ENCODE results near the gene NRXN3.
A peak's percentile ranks its signal among the peaks of the same experiment; 100 is the strongest.

The NRXN3 gene

DNA sequence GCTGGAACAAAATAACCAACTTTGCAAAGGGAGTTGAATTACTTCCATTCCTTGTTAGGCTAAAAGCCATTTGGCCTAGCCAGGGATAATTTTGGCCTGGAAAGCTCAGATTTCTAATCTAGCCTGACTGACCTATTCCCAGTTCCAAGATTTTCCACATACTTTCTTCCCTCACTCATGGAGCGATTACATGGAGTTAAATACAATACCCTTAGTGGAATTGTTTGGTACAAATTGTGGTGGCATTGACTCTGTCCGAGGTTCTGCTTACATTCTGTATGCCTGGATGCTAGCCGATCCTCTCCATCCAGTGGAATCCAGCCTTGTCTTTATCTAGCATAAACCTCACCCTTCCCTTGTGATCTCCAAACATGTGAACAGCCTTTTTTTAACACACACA, 1076.0 kb downstream of the NRXN3 start:
- no peak for DNase-seq (ENCODE audit: low spot score)

DNA sequence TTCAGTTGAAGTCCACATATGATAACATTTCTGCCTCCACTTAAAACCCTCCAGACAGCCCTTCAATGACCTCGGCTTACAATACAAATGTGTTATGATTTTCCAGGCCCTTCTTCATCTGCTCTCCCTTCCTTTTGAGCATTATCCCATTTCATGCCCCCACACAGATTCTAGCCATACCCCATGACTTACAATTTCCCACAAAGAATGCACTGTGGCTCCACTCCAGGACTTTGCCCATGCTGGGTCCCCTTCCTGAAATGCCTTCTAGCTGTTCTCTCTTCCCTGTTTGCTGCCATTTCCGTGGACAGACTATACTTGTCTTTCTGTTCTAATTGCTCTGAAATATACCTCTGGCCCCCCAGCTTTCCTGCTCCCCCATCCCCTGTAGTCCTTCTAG, 1078.0 kb downstream of the NRXN3 start:
- DNase-seq (ENCODE audit: low spot score) = no peak

DNA sequence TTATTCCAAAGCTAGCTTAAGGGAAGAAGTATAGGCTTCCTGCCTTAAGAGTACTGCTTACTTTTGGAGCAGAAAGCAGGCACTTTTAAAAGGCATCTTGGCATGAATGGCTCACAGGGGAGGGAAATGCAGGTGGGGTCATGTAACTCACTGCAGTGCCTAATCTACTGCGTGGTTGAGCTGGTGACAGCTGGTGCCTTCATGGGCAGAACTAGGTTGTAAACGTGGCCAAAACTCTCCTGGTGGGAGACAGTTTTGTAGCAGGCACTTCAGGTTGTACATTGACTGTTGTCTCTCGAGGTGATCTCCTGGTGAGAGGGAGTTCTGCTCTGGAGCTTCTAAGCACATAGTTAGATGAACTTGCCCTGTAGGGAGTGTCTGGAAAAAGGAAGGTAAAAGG, 1078.6 kb downstream of the NRXN3 start:
- no peak for DNase-seq (ENCODE audit: low spot score)

DNA sequence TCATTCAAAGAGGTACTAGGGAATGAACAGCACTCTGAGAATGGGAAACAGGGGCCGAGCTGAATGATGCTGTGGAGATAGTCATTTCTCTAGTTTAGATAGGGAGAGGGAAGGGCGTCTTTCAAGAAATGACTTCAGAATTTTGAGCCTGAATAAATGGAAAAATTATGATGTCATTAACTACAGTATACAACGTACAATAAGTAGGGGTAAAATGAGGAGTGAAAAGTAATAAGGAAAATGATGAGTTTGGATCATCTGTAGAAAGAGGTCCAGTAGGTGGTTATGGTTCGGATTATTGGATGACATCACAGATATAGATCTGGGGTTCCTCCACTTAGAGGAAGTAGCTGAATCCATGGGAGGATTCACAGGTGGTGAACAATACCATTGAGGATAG, 1081.1 kb downstream of the NRXN3 start:
- DNase-seq (ENCODE audit: low spot score) = no peak

DNA sequence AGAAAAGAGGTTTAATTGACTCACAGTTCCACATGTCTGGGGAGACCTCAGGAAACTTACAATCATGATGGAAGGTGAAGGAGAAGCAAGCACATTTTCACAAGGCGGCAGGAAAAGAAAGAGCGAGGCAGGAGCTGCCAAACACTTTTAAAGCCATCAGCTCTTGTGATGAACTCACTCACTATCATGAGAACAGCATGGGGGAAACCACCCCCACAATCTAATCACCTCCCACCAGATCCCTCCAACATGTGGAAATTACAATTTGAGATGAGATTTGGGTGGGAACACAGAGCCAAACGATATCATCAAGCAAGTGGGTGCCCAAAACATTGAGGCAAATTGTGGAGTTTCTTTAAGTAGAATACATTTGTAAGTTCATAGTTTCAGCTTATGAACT, 1083.4 kb downstream of the NRXN3 start:
- DNase-seq (ENCODE audit: low spot score) = no peak

DNA sequence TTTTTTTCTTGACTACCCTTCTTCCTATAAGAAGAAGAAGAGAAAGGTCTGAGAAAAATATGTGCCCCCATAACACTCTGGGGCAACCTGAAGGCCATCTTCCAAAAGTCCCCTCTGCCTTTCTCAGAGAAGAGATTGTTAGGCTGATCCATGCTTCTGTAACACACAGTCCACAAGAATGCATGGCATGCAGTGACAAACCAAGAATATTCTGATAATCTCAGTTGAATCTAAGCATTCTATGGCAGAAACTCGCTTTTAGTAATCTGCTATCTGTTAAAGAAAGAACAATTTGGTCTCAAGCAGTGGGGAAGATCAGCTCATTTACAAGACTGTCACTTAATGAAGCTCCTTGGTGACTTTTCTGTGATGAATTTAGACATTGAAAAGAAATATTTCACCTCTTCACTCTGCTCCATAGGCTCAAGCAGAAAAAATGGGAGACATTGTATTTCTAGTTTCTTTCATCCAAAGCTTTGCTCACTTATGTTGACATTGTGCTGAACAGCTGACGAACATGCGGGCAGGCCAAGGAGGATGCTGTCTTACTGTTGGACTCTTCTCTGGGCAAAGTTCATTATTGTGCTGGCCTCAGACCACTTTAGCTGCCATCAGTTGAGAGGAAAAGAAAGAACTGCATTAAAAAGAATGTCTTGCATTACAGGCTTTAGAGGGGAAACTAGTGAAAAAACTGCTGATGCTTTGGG, 1084.0 kb downstream of the NRXN3 start:
- no peak for DNase-seq (ENCODE audit: low spot score)

DNA sequence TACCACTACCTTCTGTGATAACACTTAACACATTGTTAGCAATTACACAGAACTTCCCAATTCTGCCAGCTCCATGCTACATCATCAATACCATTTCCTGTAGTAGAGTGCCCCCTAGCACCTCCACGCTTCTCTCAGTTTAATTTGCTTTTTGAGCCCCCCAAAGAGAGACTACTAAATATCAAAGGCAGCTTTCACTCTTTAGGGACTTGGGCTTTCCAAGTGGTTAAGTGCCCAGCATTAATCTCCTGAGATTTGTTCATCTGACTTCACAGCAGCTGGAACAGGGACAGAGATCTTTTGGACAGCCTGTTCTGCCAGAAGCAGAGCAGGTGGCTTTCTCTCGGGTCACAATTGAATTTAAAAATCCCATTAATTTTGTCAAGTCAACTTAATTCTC, 1086.2 kb downstream of the NRXN3 start:
- no peak for DNase-seq (ENCODE audit: low spot score)

DNA sequence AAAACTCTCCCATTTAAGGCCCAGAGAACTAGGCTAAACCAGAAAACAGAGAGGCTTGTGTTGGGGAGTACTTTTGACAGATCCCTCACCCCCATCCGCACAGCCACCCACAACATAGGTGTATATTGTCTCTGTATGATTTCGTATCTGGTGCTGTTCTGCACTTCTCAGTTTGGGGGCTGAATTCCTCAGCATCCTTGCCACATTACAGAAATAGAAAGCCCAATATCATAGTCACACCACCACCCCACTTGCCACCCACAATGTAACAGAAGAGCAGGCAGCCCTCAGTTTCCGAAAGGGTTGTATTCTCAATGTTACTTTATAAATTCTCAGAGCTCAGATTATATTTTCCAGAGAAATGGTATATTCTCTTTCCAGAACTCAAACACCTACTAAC, 1090.2 kb downstream of the NRXN3 start:
- DNase-seq (ENCODE audit: low spot score) = no peak

DNA sequence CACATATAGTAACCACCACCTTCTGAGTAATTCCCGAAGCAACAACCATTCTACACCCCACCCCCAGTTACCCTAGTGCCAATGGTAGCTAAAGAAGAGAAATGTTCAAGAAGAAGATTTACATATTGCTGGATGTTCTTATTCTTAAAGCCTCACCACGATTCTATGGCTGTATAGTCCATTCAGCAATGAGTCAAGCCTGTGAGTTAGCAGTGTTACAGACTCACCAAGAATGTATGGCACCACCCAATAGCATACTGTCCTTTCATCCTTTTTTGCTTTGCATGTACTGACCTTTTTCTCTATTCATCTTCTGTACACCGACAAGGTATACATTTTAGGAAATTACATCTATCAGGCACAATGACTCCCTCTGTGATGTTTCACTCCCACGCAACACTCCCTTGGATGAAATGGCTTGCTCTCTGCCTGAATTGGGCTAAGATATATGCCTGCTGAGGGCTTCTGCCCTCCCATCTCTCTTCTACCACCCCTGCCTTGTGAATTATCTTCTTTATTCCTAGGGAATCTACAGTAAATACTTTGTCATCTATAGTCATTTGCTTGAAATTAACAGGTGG, 1095.3 kb downstream of the NRXN3 start:
- no peak for DNase-seq (ENCODE audit: low spot score)

DNA sequence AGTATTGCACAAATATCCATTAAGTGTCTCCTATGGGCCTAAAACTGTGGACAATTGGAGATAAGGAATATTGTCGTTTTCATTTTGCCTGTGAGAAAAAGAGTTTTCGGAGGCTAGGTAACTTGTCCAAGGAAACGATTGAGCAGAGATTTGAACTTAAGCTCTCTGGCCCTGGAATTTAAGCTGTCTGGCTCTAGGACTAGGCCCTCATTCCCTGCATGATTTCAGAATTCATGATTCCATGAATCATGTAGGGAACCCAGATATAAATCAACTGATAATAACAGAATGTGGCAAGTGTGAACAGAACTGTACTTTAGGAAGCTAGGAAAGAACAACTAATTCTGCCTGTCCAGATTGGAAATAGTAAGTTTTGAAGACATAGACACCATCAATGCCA, 1100.2 kb downstream of the NRXN3 start:
- DNase-seq (ENCODE audit: low spot score) = no peak

DNA sequence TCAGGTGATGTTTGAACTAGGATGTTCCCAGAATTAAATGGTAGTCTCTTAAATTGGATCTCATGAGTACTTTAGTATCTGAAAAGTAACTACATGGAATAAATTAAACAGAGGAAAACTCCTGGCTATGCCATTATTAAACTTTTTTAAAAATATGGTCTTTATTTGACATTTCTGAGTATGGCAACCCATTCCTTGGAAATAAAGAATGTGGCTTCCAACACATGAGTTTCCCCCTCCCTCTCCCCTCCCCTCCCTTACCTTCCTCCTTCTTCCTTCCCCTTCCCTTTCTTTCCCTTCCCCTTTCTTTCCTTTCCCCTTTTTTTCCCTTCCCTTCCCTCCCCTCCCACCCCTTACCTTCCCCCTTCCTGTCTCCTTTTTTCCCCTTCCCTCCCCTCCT, 1100.9 kb downstream of the NRXN3 start:
- no peak for DNase-seq (ENCODE audit: low spot score)

DNA sequence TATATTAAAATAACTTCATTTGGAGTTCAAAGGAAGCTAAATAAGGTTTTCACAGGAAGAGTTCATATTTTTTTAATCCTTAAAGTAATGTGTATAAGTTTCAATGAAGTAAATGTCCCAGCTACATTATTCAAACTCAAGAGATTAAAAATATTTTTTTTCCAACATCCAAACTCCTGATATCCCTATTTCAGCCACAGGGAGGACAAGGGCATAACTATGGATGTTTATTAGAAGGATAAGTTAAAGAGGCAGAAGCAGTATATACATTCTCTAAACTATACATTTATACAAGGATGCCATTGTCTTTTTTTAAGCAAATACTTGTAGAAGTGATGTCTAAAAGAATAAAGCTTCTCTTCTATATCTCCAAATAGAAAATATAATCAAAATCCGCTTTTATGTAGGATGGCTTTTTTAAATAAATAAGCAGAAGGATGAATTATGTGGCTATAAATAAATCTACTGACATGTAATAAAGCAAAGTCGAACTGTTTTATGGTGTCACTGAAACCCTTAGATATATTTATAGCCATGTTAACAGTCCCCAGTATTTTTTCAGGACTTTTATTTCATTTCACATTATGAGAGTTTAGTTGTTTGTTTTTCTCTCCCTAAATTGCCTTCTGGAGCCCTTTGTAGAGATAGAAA, 1104.6 kb downstream of the NRXN3 start:
- DNase-seq (ENCODE audit: low spot score) = no peak

DNA sequence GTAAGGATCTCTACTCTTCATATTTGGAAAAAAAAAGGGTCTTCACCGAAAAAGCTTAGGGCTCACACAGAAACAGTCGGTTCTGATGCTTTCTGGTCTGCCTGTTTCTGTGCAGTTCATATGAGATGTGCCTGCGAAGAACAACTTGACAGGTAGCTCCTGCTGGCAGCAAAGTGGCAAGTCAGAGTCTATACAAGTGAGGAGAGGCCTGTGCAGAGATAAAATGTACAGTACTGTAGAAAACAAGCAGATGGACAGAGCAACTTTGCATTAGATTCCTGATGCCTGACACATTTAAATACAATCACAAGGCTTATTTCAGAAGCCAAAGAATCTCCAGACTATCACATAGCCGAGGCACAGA, 1105.1 kb downstream of the NRXN3 start:
- DNase-seq (ENCODE audit: low spot score) = no peak

DNA sequence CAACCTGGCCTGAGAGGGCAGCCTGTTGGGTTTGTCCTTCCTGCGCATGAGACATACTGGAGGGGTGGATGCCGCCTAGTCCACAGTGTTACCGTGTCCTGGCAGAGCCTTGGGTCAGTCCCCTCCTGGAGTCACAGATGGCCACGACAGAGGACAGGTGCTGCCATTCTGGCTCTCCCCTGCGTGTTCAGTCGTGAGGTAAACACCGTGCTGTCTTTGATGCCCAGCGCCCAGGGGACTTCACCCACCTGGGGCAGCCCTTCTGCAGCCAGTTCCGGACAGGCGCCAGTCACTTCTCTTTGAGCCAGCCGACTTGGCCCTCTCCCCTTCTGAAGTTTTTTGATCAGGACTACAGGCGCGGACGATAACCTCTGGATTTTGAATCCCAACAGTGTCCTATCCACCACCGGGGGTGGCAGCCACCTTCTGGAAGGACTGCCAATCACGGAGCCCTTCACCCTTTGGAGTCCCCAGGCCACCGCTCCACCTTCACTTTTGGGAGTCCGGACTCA, 1108.2 kb downstream of the NRXN3 start:
- no peak for DNase-seq (ENCODE audit: low spot score)

DNA sequence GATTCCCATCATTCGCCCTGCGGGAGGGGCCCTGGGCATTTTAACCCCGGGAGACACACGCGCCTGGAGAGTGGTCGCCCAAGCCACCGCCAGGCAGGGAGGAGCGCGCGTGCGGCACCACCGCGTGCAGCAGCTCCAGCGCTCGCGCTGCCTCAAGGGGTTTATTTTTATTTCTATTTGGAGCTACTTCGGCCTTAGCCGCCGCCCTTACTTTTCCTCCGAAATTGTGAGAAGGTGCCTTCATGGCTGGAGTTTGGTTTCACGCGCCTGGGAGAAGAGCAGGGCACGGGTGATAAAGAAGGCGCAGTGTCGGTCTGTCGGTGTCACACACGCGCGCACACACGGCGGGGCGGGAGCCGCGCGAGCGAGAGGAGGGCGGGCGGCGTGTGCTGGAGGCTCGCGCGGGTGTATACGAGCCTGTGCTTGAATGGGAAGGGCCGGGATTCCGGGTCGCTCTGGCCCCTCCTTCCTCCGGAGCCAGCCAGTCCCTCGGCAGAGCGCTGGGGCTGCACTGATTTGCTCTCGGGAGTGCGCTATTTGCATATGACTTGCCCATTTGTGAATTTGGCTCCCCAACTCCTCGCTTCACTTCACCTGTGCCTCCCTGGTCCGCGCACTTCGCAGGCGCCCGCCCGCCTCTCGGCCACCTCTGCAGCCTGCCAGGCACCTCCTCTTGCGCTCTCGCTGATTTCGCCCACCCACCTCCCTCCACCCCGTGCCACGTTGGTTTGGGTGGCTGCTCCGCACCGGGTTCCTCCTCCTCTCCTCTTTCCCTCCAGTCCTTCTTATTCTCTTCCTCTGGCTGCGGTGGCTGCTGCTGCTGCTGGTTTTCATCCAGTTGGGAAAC, 1108.8 kb downstream of the NRXN3 start:
- DNase-seq (ENCODE audit: low spot score) = peak; percentile 52

DNA sequence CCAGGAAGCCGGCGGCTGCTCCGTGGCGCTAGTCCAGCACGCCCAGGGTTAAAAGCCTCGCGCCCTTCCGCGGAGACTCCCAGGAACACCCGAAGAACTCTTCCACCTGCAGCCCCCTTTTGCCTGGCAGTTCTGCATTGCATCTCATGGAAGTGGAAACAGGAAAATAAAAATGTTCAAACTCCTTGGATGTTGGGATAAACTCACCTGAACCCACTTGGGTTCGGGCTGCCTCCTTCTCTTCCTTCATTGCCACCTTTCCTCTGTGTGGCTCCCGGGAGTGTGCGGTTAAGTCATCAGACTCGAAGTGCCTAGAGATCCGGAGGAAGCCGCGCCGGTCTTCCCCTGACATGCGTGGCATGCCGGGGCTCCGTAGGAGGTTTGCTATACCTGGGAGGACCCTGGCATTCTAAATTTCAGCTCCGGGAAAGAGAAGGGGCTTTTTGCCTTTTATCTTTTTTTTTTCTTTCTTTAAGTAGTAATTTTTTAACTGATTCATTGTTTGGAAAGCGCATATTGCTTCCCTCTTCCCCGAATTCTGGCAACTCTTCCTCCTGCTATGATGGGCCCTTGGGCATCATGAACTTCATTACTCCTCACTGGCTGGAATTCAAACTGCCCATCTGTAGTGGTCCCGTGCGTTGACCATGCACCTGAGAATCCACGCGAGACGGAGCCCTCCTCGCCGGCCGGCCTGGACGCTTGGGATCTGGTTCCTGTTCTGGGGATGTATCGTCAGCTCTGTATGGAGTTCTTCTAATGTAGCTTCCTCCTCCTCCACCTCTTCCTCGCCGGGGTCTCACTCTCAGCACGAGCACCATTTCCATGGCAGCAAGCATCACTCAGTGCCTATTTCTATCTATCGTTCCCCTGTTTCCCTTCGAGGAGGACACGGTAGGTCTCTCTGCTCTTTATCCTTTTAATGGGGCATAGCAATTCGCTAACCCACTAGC, 1109.7 kb downstream of the NRXN3 start:
- no peak for DNase-seq (ENCODE audit: low spot score)

DNA sequence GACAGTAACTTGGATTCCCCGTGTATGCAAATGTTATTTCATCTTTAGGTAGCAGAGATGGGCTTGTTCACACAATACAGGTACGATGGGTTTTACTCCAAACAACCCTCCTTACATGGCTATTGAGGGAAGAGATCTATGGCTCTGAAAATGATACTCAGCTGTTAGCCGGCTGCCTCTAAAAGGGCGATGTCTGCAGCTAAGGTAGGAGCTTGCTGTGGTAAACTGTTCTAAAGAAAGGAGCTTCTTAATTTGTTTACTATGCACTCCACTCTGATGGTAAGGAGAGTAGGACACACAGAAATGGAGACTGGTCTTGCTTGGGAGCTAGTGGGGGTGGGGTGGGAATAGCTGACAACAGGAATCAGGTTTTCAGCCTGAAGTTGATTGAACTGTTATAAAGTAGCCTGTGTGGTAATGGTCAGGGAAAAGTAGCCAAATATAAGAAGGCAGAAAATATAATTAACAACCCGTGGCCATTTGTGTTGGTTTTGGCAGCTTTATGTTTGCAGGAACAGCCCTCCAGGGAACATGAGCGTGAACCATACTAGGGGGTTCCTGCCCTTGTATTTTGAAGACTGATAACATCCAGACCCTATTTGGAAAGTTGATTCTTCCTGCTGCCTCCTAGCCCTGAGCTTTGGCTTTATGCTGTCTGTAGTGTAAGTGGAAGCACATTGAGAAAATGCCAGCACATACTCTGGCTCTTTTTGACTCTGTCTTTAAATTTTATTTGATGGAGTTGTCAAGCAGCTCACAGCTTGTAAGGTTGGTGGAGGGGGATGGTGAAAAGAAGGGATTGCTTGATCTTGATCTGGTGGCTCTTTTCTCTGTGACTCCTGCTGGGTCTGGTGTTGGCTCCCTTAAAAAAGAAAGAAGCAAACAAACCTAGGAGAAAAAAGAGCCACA, 1111.3 kb downstream of the NRXN3 start:
- no peak for DNase-seq (ENCODE audit: low spot score)

DNA sequence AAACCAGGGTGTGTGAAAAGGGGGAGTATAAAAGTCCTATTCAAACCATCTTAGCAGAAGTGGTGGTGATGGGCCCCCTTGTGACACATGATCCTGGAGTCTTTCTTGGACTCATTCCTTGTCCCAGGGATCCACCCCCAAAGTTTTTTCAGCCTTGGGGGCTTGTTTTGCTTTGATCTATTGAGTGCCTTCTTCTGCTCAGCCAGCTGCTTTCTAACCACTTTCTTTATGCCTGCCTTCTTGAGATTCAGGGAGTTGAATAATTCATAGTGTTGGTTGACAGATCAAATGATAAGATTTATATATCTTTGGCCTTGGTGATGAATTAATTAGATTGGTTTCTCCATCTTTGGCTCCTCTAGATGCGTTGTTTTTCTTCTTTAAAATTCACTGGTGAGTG, 1114.4 kb downstream of the NRXN3 start:
- DNase-seq (ENCODE audit: low spot score) = no peak

DNA sequence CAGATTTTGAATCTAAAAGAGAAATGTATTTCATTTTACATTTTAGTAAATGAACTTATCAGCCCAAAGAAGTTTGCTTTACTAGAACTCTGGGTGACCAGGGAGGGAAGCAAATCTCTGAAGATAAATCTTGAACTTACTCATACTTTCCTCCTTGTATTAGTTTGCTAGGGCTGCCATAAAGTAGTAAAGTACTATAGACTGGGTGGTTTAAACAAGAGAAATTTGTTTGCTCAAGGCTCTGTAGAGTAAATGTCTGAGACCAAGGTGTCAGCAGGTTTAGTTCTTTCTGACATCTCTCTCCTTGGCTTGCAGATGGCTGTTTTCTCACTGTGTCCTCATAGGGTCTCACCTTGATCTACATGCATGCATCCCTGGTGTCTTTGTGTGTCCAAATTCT, 1115.1 kb downstream of the NRXN3 start:
- no peak for DNase-seq (ENCODE audit: low spot score)

DNA sequence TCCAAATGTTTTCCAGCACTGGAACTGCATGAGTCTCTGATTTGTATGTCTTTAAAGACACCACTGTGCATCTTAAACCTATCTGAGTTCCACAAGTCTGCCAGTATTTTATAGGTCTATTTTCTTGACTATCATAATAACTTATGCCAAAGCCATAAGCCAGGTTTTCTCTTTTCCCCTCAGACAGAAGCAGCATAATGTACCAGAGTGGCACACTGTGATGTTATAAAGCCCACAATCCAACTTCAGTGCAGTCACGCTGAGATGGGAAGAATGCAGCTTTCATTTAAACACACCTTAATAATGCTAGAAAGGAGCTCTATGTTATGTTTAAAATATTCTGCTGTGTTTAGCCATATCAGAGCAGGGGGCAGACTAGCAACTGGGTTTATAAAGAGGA, 1117.8 kb downstream of the NRXN3 start:
- no peak for DNase-seq (ENCODE audit: low spot score)
